HepG2 (cell line): Measurements from ENCODE around the gene OPRPN. TPM values are rescaled to one million over a fixed set of nuclear protein-coding genes. Genes with fewer than 3 reads are reported as not detected.

Experiments used
- ATAC-seq: fragments of 200-7000 bp; cut with Tn5 transposase; 3 replicates; pipeline ENCODE4 v1.9.1; 2020; ENCODE audit warnings: mild to moderate bottlenecking, moderate library complexity
- BruUV-seq: library from RNA; stranded (reverse); fragments of 400-500 nt; replicated peaks from 2 replicates; lab custom pipeline; 2021; lab: Mats Ljungman, UMichigan
- CTCF ChIA-PET: fragments of 300-600 bp; formaldehyde crosslinking; extraction: SDS; loops from one replicate; lab custom pipeline; 2021; ENCODE audit warnings: low total read pairs, inconsistent platforms, low intra/inter-chr PET ratio; lab: Yijun Ruan, JAX
- POLR2A ChIA-PET: fragments of 350-600 bp; sonication (Branson Sonifier 250); formaldehyde crosslinking; loops from one replicate; lab custom pipeline; 2020; ENCODE audit warnings: antibody characterized with exemption, inconsistent platforms; lab: Yijun Ruan, JAX
- DNase-seq: peaks from one replicate; pipeline ENCODE4 v3.0.0-alpha.2; 2015; ENCODE audit warnings: low spot score
- FAIRE-seq: peaks from 3 replicates; lab custom pipeline; 2011; peaks lifted over from hg19 to GRCh38; lab: Jason Lieb, UNC
- H2AFZ ChIP-seq: one replicate; pipeline ENCODE4 v1.6.1; 2011; ENCODE audit warnings: low read length, inconsistent platforms
- H3K27ac ChIP-seq: fragments of 300-600 bp; 3 replicates; pipeline ENCODE4 v1.8.0; 2011; ENCODE audit warnings: mixed run types, mild to moderate bottlenecking, mixed read lengths, low read length, inconsistent platforms; ENCODE audit not compliant: insufficient read depth; ENCODE audit errors: extremely low read length
- H3K27me3 ChIP-seq, 2 experiments: fragments of 200-600 bp in 1 of 2; 2 replicates in 1 of 2; 3 replicates in 1 of 2; pipeline versions ENCODE4 v1.6.0 to v1.8.0; 2011; ENCODE audit warnings: low read length in 2 of 2, mild to moderate bottlenecking in 2 of 2, moderate library complexity in 2 of 2, inconsistent platforms in 1 of 2; ENCODE audit not compliant: insufficient read depth in 2 of 2, control insufficient read depth in 1 of 2
- H3K36me3 ChIP-seq, 2 experiments: fragments of 200-600 bp in 1 of 2; replicated peaks in 1 of 2; 2 replicates in 1 of 2; 3 replicates in 1 of 2; pipeline versions ENCODE4 v1.5.1 to v1.8.0; 2011; ENCODE audit warnings: low read length in 2 of 2, inconsistent platforms in 1 of 2; ENCODE audit not compliant: insufficient read depth in 2 of 2, control insufficient read depth in 1 of 2
- H3K4me1 ChIP-seq: 2 replicates; pipeline ENCODE4 v1.5.1; 2012; ENCODE audit warnings: low read length, inconsistent platforms; ENCODE audit not compliant: insufficient read depth
- H3K4me2 ChIP-seq: 2 replicates; pipeline ENCODE4 v1.6.0; 2011; ENCODE audit warnings: low read depth, low read length, inconsistent platforms
- H3K4me3 ChIP-seq, 3 experiments: fragments of 200-600 bp in 1 of 3; sonication (generic), shearing (Covaris generic) in 1 of 3; replicated peaks in 1 of 3; 2 replicates each; pipeline ENCODE4 v1.5.1; 2011 to 2016; ENCODE audit warnings: low read length in 3 of 3, inconsistent platforms in 2 of 3, low read depth in 2 of 3, mild to moderate bottlenecking in 2 of 3, control low read depth in 1 of 3, mixed read lengths in 1 of 3; ENCODE audit not compliant: insufficient read depth in 1 of 3
- H3K79me2 ChIP-seq: one replicate; pipeline ENCODE4 v1.6.1; 2011; ENCODE audit warnings: low read length, inconsistent platforms; ENCODE audit not compliant: insufficient read depth
- H3K9ac ChIP-seq: 2 replicates; pipeline ENCODE4 v1.6.0; 2011; ENCODE audit warnings: mild to moderate bottlenecking, low read depth, low read length, inconsistent platforms; ENCODE audit not compliant: insufficient read depth
- H3K9me3 ChIP-seq: 2 replicates; pipeline ENCODE4 v1.5.1; 2012; ENCODE audit warnings: mild to moderate bottlenecking, low read length
- H4K20me1 ChIP-seq: 2 replicates; pipeline ENCODE4 v1.6.0; 2011; ENCODE audit warnings: inconsistent platforms, mild to moderate bottlenecking, low read length, moderate library complexity; ENCODE audit not compliant: insufficient read depth
- BCL6 ChIP-seq: IDR thresholded peaks from 2 replicates; pipeline ENCODE4 v1.6.1; 2016; ENCODE audit warnings: missing genetic modification reagents, missing compliant biosample characterization
- DZIP1 ChIP-seq: sonication (generic); formaldehyde crosslinking; IDR thresholded peaks from 2 replicates; pipeline ENCODE4 v1.5.0; 2020; ENCODE audit warnings: mild to moderate bottlenecking, missing genetic modification reagents
- HMG20B ChIP-seq: conservative IDR thresholded peaks from 2 replicates; pipeline ENCODE4 v1.6.1; 2016; ENCODE audit warnings: missing genetic modification reagents, missing compliant biosample characterization
- JUN ChIP-seq: sonication (generic); formaldehyde crosslinking; IDR thresholded peaks from 2 replicates; pipeline ENCODE4 v1.4.0; 2020; ENCODE audit warnings: mild to moderate bottlenecking, missing genetic modification reagents
- KLF9 ChIP-seq: IDR thresholded peaks from 2 replicates; pipeline ENCODE4 v1.6.1; 2016; ENCODE audit warnings: low read depth
- NCOA2 ChIP-seq: sonication (generic); formaldehyde crosslinking; IDR thresholded peaks from 2 replicates; pipeline ENCODE4 v1.8.0; 2022; ENCODE audit warnings: inconsistent platforms
- REL ChIP-seq: sonication (generic); formaldehyde crosslinking; conservative IDR thresholded peaks from 2 replicates; pipeline ENCODE4 v1.8.0; 2022; ENCODE audit warnings: mild to moderate bottlenecking, missing genetic modification reagents, moderate library complexity
- SATB2 ChIP-seq: sonication (generic); formaldehyde crosslinking; IDR thresholded peaks from 2 replicates; pipeline ENCODE4 v1.5.0; 2020; ENCODE audit warnings: missing genetic modification reagents
- SIN3B ChIP-seq: fragments of 150-350 bp; IDR thresholded peaks from 2 replicates; pipeline ENCODE4 v1.6.1; 2014; ENCODE audit warnings: low read length
- STAT5B ChIP-seq: sonication (generic); formaldehyde crosslinking; IDR thresholded peaks from 2 replicates; pipeline ENCODE4 v1.4.0; 2020; ENCODE audit warnings: missing genetic modification reagents
- TARDBP ChIP-seq: sonication (generic); formaldehyde crosslinking; IDR thresholded peaks from 2 replicates; pipeline ENCODE4 v1.8.0; 2022; ENCODE audit warnings: mild to moderate bottlenecking, missing genetic modification reagents
- ZBTB39 ChIP-seq: sonication (generic); formaldehyde crosslinking; IDR thresholded peaks from 2 replicates; pipeline ENCODE4 v1.5.0; 2020; ENCODE audit warnings: missing genetic modification reagents
- ZNF224 ChIP-seq: sonication (generic); formaldehyde crosslinking; IDR thresholded peaks from 2 replicates; pipeline ENCODE4 v1.5.0; 2020; ENCODE audit warnings: mild to moderate bottlenecking, missing genetic modification reagents
- ZNF574 ChIP-seq: sonication (generic); formaldehyde crosslinking; IDR thresholded peaks from 2 replicates; pipeline ENCODE4 v1.4.0; 2020; ENCODE audit warnings: missing genetic modification reagents
- ZNF737 ChIP-seq: sonication (generic); formaldehyde crosslinking; IDR thresholded peaks from 2 replicates; pipeline ENCODE4 v1.5.0; 2020; ENCODE audit warnings: missing genetic modification reagents, mild to moderate bottlenecking, borderline replicate concordance
- ZSCAN9 ChIP-seq: IDR thresholded peaks from 2 replicates; pipeline ENCODE4 v1.6.1; 2016; ENCODE audit warnings: borderline replicate concordance
- WGBS: methylation state at CpG from one replicate; pipeline ENCODE4 v1.1.6; 2017; ENCODE audit warnings: low lambda C conversion rate; 5-methylcytosine and 5-hydroxymethylcytosine counted together
- in situ Hi-C: cut with HindIII; loops from 2 replicates; pipeline ENCODE4 v1.10.0; 2017; ENCODE audit warnings: low pct_unique_long_range_greater_than_20kb; ENCODE audit not compliant: extremely low pct_ligation_motif_present
- intact Hi-C: fragments of 100-400 bp; cut with micrococcal nuclease; formaldehyde crosslinking; loops from one replicate; pipeline ENCODE4 v1.10.0; 2022; ENCODE audit not compliant: unreplicated experiment
- polyA plus RNA-seq, 8 experiments: library from polyadenylated mRNA; depleted of rRNA in 3 of 8; stranded (reverse) in 7 of 8; unstranded in 1 of 8; fragments of >200 nt; fragmentation: Illumina TruSeq in 4 of 8; extraction: Trizol in 4 of 8; gene quantifications; 2 replicates each; pipeline versions ENCODE4 v1.2.1 to v1.2.3, GENCODE V29; 2011 to 2016; ENCODE audit warnings: low read depth in 4 of 8, missing spikeins in 1 of 8, mixed read lengths in 1 of 8; ENCODE audit not compliant: insufficient read depth in 1 of 8
- total RNA-seq, 5 experiments: library from RNA; depleted of rRNA; stranded (reverse); fragments of >200 nt; fragmentation: Illumina TruSeq; extraction: Trizol; gene quantifications; 2 replicates each; pipeline ENCODE4 v1.2.3, GENCODE V29; 2016; ENCODE audit warnings: low read depth in 1 of 5

OPRPN gene
- total and polyA plus RNA-seq, 2 of the 13 experiments (the other 11 are each of a cell fraction or from before 2014, with no cell fraction given): not detected

- H3K36me3 ChIP-seq: no peaks in the 10 kb centered on the region
- peaks cover 0 to 3% of the 10 kb centered on the region in 2 experiments; a peak in 1 of 5 replicates for H3K27me3 ChIP-seq
- H3K27ac ChIP-seq: no peak overlapping the region
- no peaks in the 10 kb centered on the region for H3K9me3 ChIP-seq
- H3K9ac ChIP-seq: no peak overlapping the region
- no peaks in the 10 kb centered on the region for H3K79me2 ChIP-seq
- no peaks in the 10 kb centered on the region for H4K20me1 ChIP-seq
- in situ Hi-C loops: no loop called here
- no TSS peak for BruUV-seq
- POLR2A ChIA-PET: no interaction called here
- H3K4me2 ChIP-seq: no peak overlapping the region
- TF ChIP-seq BCL6 (no peak), JUN (CRISPR knock-in tag) (no peak), ZNF224 (CRISPR knock-in tag) (no peak), DZIP1 (CRISPR knock-in tag) (no peak), SIN3B (no peak), NCOA2 (no peak), ZNF574 (CRISPR knock-in tag) (no peak), ZNF737 (CRISPR knock-in tag) (no peak), ZSCAN9 (CRISPR knock-in tag) (no peak), HMG20B (CRISPR knock-in tag) (no peak), KLF9 (CRISPR knock-in tag) (no peak), TARDBP (CRISPR knock-in tag) (no peak), SATB2 (CRISPR knock-in tag) (no peak), STAT5B (no peak), REL (CRISPR knock-in tag) (no peak), ZBTB39 (CRISPR knock-in tag) (no peak)
- TF ChIP-seq, all 625 proteins: peak for 0
- FAIRE-seq (no peak), ATAC-seq (no peak), DNase-seq (no peak)
- CTCF ChIA-PET: no interaction called here
- intact Hi-C loops: no loop called here
- Histone ChIP-seq H3K4me1 (no peaks in the 10 kb centered on the region), H3K4me3 (no peak overlapping the region), H2AFZ (no peak overlapping the region)
- WGBS: 0% methylated on average over 1 of the region's 1 CpG
These were observed 55.2 kb downstream of the OPRPN start for GRCh38 chr4:70452946-70453345.
